ENCODE results near the gene LRRC49.

Gene LRRC49

DNA sequence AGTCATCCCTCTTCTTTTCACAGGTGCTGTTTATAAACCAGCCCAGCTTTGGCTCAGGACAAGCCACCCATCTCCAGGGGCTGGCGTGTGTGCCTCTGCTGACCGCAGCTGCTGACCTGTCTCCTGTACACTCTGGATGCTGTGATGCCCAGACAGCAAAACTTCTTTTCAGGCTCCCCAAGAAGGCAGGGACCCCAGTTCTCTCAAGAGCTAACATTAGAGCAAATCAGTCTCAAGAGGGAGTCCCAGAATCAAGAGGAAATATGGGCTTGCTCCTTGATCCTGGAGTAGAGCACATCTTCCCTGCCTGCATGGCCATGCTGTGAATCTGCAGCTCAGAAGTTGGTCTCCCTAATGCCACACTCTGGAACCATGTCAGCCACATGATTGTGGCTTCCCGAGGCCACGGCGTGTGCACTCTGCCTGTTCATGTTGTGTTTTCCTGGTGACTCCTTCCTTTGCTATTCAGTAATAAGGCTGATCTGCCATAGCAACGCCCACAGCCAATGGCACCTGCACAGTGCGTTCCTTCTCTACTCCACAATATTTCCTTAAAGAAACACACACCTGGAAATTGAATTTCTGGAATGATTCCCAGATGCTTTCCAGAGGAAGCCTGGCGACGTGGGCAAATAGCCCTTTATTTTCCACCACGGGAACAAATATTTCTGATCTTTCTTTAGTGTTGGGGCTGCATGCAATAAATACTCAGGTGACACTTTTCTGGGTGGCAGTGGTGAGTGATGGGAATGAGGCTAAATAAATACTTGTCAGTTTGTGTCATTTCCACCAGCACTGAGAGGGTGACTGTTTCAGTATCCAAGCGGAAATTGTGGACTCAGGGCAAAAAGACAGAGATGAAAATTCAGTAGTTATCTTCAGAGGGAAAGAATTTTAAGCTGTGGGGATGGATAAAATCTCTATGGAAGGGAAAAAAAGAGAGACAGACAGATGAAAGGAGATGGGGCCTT is 200.7 kb downstream of the LRRC49 start:
- no peak for DNase-seq

GRCh38 chr15:71094137-71094536 is 201.5 kb downstream of the LRRC49 start:
- no peak for DNase-seq

GRCh38 chr15:71096676-71097075 is 204.1 kb downstream of the LRRC49 start:
- no peak for DNase-seq

GRCh38 chr15:71097890-71098289 is 205.3 kb downstream of the LRRC49 start:
- DNase-seq = no peak

DNA sequence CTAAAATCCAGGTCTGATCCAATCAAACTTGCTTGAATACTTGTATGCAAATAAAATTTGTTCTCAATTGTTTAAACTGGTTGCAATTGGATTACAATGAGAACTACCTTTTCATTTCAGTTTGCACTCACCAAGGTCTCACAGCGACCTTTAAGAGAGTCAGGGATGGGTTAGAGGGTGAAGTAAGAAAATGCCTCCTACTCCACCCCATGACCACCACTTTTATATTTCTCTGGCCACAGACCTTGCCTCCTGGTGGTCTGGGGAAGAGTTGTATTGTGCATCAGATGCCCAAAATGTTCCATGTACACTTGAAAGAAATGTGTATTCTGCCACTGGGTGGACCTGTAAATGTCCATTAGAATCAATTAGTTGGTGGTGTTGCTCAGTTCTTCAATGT is 206.3 kb downstream of the LRRC49 start:
- no peak for DNase-seq
